OCI-LY3 (cell line): Measurements from ENCODE around the gene FBLIM1.

Experiments
- H2AFZ ChIP-seq: fragments of 200-600, 300-600 bp; shearing (Covaris generic); 2 replicates; pipeline ENCODE4 v1.6.0; 2014; ENCODE audit warnings: antibody characterized with exemption, low read depth, low read length
- H3K27ac ChIP-seq: fragments of 200-600, 300-600 bp; sonication (generic); 2 replicates; pipeline ENCODE4 v1.5.1; 2014; ENCODE audit warnings: mild to moderate bottlenecking, low read length, moderate library complexity, mixed read lengths
- H3K27me3 ChIP-seq: fragments of 200-600, 300-600 bp; sonication (generic); 2 replicates; pipeline ENCODE4 v1.6.1; 2014; ENCODE audit warnings: low read depth, low read length, mixed read lengths
- H3K36me3 ChIP-seq: fragments of 200-600, 300-600 bp; sonication (generic); replicated peaks from 2 replicates; pipeline ENCODE3; 2014; ENCODE audit warnings: low read depth, low read length, mixed read lengths
- H3K4me1 ChIP-seq: fragments of 300-600, 200-600 bp; sonication (generic); 2 replicates; pipeline ENCODE4 v1.6.1; 2014; ENCODE audit warnings: low read length, mixed read lengths
- H3K4me2 ChIP-seq: fragments of 200-600, 300-600 bp; sonication (generic); 2 replicates; pipeline ENCODE4 v1.6.1; 2014; ENCODE audit warnings: low read length, mixed read lengths
- H3K4me3 ChIP-seq: fragments of 300-600, 200-600 bp; sonication (generic); 2 replicates; pipeline ENCODE4 v1.5.1; 2014; ENCODE audit warnings: antibody characterized with exemption, mild to moderate bottlenecking, low read length, moderate library complexity
- H3K79me2 ChIP-seq: fragments of 300-600, 200-600 bp; shearing (Covaris generic); 2 replicates; pipeline ENCODE4 v1.6.1; 2014; ENCODE audit warnings: mild to moderate bottlenecking, low read length, mixed read lengths
- H3K9ac ChIP-seq: fragments of 300-600, 200-600 bp; shearing (Covaris generic); 2 replicates; pipeline ENCODE4 v1.6.0; 2014; ENCODE audit warnings: mild to moderate bottlenecking, low read length, moderate library complexity
- H3K9me3 ChIP-seq: fragments of 200-600, 300-600 bp; shearing (Covaris generic); 2 replicates; pipeline ENCODE4 v1.6.1; 2014; ENCODE audit warnings: low read length, mixed read lengths; ENCODE audit not compliant: insufficient read depth
- H4K20me1 ChIP-seq: fragments of 200-600, 300-600 bp; sonication (generic); 2 replicates; pipeline ENCODE4 v1.6.1; 2016; ENCODE audit warnings: low read length, mixed read lengths; ENCODE audit not compliant: insufficient read depth
- EZH2phosphoT487 ChIP-seq: fragments of 200-600 bp; shearing (Covaris generic); IDR thresholded peaks from 2 replicates; pipeline ENCODE4 v1.6.1; 2018; ENCODE audit warnings: antibody characterized with exemption, mixed run types, low read depth
- TF ChIP-seq, protein P1 (sequence below): fragments of 200-600, 300-600 bp; sonication (generic); IDR thresholded peaks from 2 replicates; pipeline ENCODE4 v1.5.1; 2014; ENCODE audit warnings: antibody characterized with exemption, low read length, low read depth

Gene FBLIM1

DNA sequence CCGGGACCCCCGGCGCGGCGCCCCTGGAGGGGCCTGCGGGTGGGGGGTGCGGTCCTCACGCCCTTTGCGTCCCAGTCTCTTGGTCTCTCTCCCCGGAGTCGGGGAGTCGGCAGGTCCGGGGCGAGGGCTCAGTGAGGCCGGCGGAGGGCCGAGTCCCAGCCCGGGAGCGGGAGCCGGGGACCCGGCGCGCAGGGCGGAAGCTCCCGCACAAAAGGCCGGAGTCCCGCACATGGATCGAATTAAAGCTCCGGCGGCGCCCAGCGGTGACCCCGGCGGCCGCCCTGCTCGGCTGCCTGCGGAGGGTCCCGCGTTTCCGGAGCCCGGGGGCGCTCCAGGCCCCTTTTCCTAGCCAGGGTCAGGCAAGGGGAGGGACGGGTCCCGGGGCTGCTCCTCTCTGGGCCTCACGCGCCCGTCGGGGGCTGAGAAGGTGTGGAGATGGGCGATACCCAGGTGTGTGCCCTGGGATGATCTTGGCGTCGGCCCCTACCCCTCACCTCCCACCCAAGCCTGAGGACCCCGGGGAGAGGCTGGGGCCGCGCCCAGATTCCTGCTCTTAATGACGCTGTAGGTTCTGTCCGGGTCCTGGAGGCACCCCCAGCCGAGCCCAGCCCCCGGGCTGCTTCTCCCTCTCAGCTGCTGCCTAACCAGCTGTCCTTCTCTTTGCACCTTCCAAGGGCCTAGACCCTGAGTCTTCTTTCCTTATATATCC is 512 bp downstream of the FBLIM1 start:
- no peak overlapping the region for H3K4me2 ChIP-seq
- peaks cover 5% of the 10 kb centered on the region; the same call in 1 of the 2 replicates for H3K27me3 ChIP-seq
- no peak overlapping the region for H3K4me3 ChIP-seq
- H2AFZ ChIP-seq: no peak overlapping the region
- H3K9ac ChIP-seq: no peak overlapping the region
- H3K36me3 ChIP-seq: no peaks in the 10 kb centered on the region
- no peaks in the 10 kb centered on the region for H3K4me1 ChIP-seq
- H3K79me2 ChIP-seq: no peaks in the 10 kb centered on the region
- no peak overlapping the region for H3K27ac ChIP-seq
- TF ChIP-seq, protein P1, sequence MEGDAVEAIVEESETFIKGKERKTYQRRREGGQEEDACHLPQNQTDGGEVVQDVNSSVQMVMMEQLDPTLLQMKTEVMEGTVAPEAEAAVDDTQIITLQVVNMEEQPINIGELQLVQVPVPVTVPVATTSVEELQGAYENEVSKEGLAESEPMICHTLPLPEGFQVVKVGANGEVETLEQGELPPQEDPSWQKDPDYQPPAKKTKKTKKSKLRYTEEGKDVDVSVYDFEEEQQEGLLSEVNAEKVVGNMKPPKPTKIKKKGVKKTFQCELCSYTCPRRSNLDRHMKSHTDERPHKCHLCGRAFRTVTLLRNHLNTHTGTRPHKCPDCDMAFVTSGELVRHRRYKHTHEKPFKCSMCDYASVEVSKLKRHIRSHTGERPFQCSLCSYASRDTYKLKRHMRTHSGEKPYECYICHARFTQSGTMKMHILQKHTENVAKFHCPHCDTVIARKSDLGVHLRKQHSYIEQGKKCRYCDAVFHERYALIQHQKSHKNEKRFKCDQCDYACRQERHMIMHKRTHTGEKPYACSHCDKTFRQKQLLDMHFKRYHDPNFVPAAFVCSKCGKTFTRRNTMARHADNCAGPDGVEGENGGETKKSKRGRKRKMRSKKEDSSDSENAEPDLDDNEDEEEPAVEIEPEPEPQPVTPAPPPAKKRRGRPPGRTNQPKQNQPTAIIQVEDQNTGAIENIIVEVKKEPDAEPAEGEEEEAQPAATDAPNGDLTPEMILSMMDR: no peak
- no peak for TF ChIP-seq EZH2phosphoT487
- H3K9me3 ChIP-seq: no peaks in the 10 kb centered on the region
- no peaks in the 10 kb centered on the region for H4K20me1 ChIP-seq

DNA sequence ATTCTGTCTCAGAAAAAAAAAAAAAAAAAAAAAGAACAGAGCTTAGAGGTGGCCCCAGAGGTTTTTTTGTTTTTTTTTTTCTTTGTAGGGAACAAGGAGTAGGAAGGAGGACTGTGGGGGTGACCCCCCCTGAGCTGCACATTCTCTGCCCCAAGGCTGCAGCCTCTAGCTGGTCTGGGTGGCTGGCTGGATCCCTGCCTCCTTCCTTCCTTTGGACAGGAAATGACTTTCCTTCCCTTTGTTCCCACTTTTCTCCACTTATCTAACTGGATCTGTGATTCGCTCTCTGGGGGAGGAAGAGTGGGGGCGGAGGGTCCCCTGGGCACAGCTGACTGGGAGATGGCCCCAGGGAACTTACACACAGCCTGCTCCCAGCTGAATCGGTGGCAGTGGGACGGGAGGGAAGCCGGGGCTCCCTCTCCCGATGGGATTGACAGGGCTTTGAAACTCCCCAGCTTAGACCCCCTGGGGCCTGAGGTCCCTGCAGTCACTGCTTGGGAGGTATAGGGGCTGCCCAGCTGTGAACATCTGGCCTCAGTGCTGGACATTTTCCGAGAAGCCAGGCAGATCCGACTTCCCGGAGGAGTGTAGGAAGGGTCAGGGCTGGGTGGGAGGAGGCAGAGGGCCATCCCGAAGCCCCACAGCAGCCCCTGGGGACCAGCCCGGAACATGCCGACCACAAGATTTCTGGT is 2.1 kb downstream of the FBLIM1 start:
- TF ChIP-seq, protein P1: no peak
- TF ChIP-seq EZH2phosphoT487: no peak
- no peak overlapping the region for H2AFZ ChIP-seq
- no peaks in the 10 kb centered on the region for H3K79me2 ChIP-seq
- H3K36me3 ChIP-seq: no peaks in the 10 kb centered on the region
- H3K27me3 ChIP-seq: peaks cover 5% of the 10 kb centered on the region; the same call in 1 of the 2 replicates
- H3K9me3 ChIP-seq: no peaks in the 10 kb centered on the region
- peaks cover 2% of the 10 kb centered on the region; the same call in 1 of the 2 replicates for H3K4me1 ChIP-seq
- H3K27ac ChIP-seq: no peak overlapping the region
- no peak overlapping the region for H3K4me3 ChIP-seq
- H3K4me2 ChIP-seq: no peak overlapping the region
- H4K20me1 ChIP-seq: no peaks in the 10 kb centered on the region
- no peak overlapping the region for H3K9ac ChIP-seq

DNA sequence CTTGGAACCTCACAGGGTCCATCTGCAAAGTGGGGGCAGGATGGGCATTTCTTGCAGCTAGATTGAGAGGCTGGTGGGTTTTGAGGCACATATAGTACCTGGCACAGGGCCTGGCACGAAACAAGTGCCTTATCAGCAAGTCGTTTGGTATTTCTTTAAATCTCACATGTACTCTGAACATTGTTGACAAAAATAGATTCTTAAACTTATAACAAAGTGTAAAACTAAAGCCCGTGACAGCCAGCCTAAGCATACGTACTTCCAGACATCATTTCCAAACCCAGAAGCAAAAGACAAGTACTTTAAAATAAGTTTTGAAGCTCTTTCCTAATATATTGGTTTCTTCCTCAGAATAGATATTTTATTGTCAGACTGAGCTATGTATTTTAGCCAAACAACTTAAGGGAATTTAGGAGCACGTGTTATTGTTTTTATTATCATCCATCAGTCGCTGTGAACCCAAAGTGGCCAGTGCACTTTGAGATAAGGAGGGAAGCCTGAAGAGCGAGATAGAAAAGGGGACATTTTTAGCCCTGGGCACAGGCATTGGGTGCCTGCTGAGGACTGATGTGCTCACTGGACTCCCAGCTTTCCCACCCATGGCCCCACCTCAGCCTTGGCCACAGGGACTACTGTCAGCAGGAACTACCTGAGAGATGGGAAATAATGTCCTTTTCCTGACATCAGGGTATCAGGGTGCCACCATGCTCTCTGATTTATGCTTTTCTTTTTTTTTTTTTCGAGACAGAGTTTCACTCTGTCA is 3.0 kb downstream of the FBLIM1 start:
- H3K9me3 ChIP-seq: no peaks in the 10 kb centered on the region
- H3K27ac ChIP-seq: no peak overlapping the region
- no peak for TF ChIP-seq EZH2phosphoT487
- TF ChIP-seq, protein P1: no peak
- H3K36me3 ChIP-seq: no peaks in the 10 kb centered on the region
- H3K9ac ChIP-seq: no peak overlapping the region
- no peaks in the 10 kb centered on the region for H4K20me1 ChIP-seq
- no peak overlapping the region for H3K4me2 ChIP-seq
- H3K4me3 ChIP-seq: no peak overlapping the region
- H3K27me3 ChIP-seq: peaks cover 5% of the 10 kb centered on the region; the same call in 1 of the 2 replicates
- peaks cover 7% of the 10 kb centered on the region; the same call in 1 of the 2 replicates for H3K4me1 ChIP-seq
- H2AFZ ChIP-seq: no peak overlapping the region
- no peaks in the 10 kb centered on the region for H3K79me2 ChIP-seq

DNA sequence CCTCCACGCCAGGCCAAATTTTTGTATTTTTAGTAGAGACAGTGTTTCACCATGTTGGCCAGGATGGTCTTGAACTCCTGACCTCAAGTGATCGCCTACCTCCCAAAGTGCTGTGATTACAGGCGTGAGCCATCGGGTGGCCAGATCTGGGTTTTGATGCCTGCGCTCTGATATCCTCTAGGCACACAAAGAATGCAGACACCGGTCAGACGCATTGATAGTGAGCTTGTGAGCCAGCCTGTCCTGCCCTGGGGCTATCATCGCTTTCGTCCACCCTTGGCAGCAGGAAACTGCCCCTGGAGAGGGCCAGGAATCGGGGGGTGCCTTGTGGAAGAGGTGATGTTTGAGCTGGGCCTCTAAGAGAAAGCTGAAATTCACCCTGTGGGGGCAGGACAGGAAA is 4.0 kb downstream of the FBLIM1 start:
- TF ChIP-seq, protein P1: no peak
- no peak for TF ChIP-seq EZH2phosphoT487
- Histone ChIP-seq H3K4me3 (no peak overlapping the region), H3K9me3 (no peaks in the 10 kb centered on the region), H3K9ac (no peak overlapping the region), H3K4me2 (no peak overlapping the region), H4K20me1 (no peaks in the 10 kb centered on the region), H3K79me2 (no peaks in the 10 kb centered on the region), H3K27me3 (no peaks in the 10 kb centered on the region), H3K4me1 (peaks cover 7% of the 10 kb centered on the region; the same call in 1 of the 2 replicates), H3K27ac (no peak overlapping the region), H2AFZ (no peak overlapping the region), H3K36me3 (no peaks in the 10 kb centered on the region)
